Measurements from ENCODE around the gene TIGD7.

- TF ChIP-seq CTCF (IDR thresholded peaks at IDR 0.05) (no peak), POLR2AphosphoS5 (IDR thresholded peaks at IDR 0.05) (no peak), POLR2A (IDR thresholded peaks at IDR 0.05) (no peak)
These were observed 20.1 kb downstream of the TIGD7 start for GRCh38 chr16:3285131-3285530.

Data from prostate gland (tissue), 2 donors.